Caki2 (cell line): ENCODE data around the gene OR10J5. TPM values are rescaled to one million over a fixed set of nuclear protein-coding genes. Genes with fewer than 3 reads are reported as not detected.
"Not testable (repeated sequence)": the region's sequence is repeated elsewhere in the genome, so short reads cannot be mapped to it uniquely, and the experiment has no call there.

Source experiments
- DNase-seq: peaks from one replicate; pipeline ENCODE4 v3.0.0-alpha.2; 2015; ENCODE audit warnings: low read depth
- in situ Hi-C: cut with HindIII; loops from 2 replicates; pipeline ENCODE4 v1.10.0; 2016; ENCODE audit warnings: low sequenced_read_pairs, low pct_unique_long_range_greater_than_20kb, mixed read lengths
- total RNA-seq: library from RNA; depleted of rRNA; stranded (reverse); fragments of >200 nt; shearing (Covaris generic); gene quantifications from 2 replicates; pipeline ENCODE4 v1.2.3, GENCODE V29; 2014; ENCODE audit warnings: low replicate concordance; rRNA removed

The OR10J5 gene
- total RNA-seq, result not detected in 2 replicates

- no peak for DNase-seq
- in situ Hi-C loops, result no loop called here
These were observed at the start of gene OR10J5 for GRCh38 chr1:159535907-159536306. Gene OR10J5, minus strand, starts transcription at chr1:159536007. Its CDS starts 0 bp downstream, at chr1:159536007.

GRCh38 chr1:159584536-159584935, 48.7 kb upstream of the OR10J5 start:
- in situ Hi-C loops, result no loop called here
- no peak for DNase-seq

GRCh38 chr1:159581422-159581821, 45.6 kb upstream of the OR10J5 start:
- in situ Hi-C loops, result no loop called here
- no peak for DNase-seq

- in situ Hi-C loops, result no loop called here
- no peak for DNase-seq
These were observed 44.5 kb upstream of the OR10J5 start for GRCh38 chr1:159580340-159580739.

GRCh38 chr1:159577446-159577845, 41.6 kb upstream of the OR10J5 start:
- in situ Hi-C loops, result no loop called here
- DNase-seq, result no peak

- in situ Hi-C loops, result no loop called here
- no peak for DNase-seq
These were observed 26.9 kb upstream of the OR10J5 start for GRCh38 chr1:159562680-159563079.

- no peak for DNase-seq
- in situ Hi-C loops, result no loop called here
These were observed 25.7 kb upstream of the OR10J5 start for GRCh38 chr1:159561497-159561896.

- in situ Hi-C loops, result no loop called here
These were observed 24.8 kb upstream of the OR10J5 start for GRCh38 chr1:159560599-159560998.

GRCh38 chr1:159556931-159557369, 21.1 kb upstream of the OR10J5 start:
- DNase-seq, result no peak
- in situ Hi-C loops, result no loop called here

More at GRCh38 chr1:159560599-159560998, 24.8 kb upstream of the OR10J5 start:
- no peak for DNase-seq

- in situ Hi-C loops, result no loop called here
- no peak for DNase-seq
These were observed 18.9 kb upstream of the OR10J5 start for GRCh38 chr1:159554696-159555095.

- DNase-seq, result no peak
- in situ Hi-C loops, result no loop called here
These were observed 18.5 kb upstream of the OR10J5 start for GRCh38 chr1:159554261-159554660.

- in situ Hi-C loops, result no loop called here
- DNase-seq, result no peak
These were observed 12.3 kb upstream of the OR10J5 start for GRCh38 chr1:159548126-159548525.

- in situ Hi-C loops, result no loop called here
- DNase-seq, result no peak
These were observed 2.9 kb downstream of the OR10J5 start for GRCh38 chr1:159532922-159533321.

- DNase-seq, in situ Hi-C loops: not testable (repeated sequence)
These were observed 11.0 kb downstream of the OR10J5 start for GRCh38 chr1:159524792-159525191.

- no peak for DNase-seq
- in situ Hi-C loops, result no loop called here
These were observed 25.6 kb downstream of the OR10J5 start for GRCh38 chr1:159510229-159510541.

- in situ Hi-C loops, result no loop called here
- DNase-seq, result no peak
These were observed 26.2 kb downstream of the OR10J5 start for GRCh38 chr1:159509440-159510228.

- in situ Hi-C loops, result no loop called here
- DNase-seq, result no peak
These were observed 26.9 kb downstream of the OR10J5 start for GRCh38 chr1:159508951-159509350.

GRCh38 chr1:159505676-159506075, 30.1 kb downstream of the OR10J5 start:
- in situ Hi-C loops, result no loop called here
- no peak for DNase-seq

GRCh38 chr1:159501082-159501481, 34.7 kb downstream of the OR10J5 start:
- DNase-seq, result no peak
- in situ Hi-C loops, result no loop called here
